HG03442 (cell line): ENCODE results near the gene RTN4RL1.
A peak's percentile ranks its signal among the peaks of the same experiment; 100 is the strongest.

Source experiments
- ATAC-seq: cut with Tn5 transposase; IDR thresholded peaks from one replicate; pipeline ENCODE4 v1.9.1; 2021; ENCODE audit warnings: mild to moderate bottlenecking, moderate library complexity; ENCODE audit not compliant: unreplicated experiment

RTN4RL1 gene, protein sequence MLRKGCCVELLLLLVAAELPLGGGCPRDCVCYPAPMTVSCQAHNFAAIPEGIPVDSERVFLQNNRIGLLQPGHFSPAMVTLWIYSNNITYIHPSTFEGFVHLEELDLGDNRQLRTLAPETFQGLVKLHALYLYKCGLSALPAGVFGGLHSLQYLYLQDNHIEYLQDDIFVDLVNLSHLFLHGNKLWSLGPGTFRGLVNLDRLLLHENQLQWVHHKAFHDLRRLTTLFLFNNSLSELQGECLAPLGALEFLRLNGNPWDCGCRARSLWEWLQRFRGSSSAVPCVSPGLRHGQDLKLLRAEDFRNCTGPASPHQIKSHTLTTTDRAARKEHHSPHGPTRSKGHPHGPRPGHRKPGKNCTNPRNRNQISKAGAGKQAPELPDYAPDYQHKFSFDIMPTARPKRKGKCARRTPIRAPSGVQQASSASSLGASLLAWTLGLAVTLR

DNA sequence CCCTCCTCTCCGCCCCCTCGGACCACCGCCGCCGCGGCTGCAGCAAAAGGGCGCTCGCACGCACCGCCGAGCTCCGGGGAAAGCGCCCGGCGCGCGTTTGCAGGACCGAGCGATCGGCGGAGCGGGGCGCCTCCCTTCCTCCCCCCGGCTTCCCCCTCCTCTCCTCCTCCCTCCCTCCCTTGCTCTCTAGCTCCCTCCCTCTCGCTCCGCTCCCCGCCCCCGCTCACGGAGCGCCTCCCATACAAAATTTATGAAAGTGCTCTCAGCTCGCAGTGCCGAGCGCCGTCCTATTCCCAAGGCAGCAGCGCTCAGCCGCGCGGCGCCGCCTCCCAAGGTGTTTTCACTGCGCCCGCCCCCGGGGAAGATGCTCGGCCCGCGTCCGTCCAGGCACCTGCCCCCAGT is at the start of gene RTN4RL1:
Gene RTN4RL1, minus strand, starts transcription at position 115 of the 402 bp plus-strand sequence. CDS start 469 bp downstream, outside the sequence.
- ATAC-seq: no peak

GRCh38 chr17:2074919-2075318 is 49.8 kb upstream of the RTN4RL1 start:
- ATAC-seq: no peak

DNA sequence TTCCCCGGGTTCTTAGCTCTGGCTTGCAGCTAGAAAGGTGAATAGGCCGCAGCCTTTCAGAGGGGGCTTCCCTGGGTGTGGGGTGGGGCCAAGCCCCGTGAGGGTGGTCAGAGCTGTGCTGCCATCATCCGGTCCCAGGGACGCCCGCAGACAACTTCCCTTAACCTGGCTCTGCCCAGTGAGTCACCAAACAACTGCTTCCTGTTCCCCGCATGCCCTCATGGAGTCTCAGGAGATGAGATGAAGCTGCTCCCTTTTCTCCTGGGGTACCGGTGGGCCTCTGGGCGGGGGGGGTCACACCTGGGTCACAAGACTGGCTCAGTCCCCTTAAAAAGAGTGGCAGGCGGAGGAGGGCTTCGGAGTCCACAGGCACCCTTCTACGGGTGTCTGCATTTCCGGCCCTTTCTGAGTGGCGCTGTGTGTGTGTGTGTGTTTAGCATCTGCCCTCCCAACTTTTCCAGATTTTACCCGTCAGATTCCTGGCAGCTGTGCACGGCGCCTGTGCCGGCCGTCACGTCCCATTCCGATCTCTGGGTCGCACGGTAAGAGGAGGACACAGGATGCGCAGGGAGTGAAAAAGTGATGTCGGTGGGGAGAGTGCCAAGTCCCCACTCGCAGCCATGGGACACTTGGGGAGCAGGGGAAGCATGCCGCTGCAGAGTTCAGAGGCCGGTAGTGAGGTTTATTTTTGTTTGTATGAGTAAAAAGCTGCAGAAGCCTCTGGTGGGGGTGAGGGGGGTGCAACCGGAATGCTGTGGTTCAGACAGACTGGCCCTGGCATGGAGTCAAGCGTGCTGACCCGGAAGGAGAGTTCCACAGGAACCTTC is 46.5 kb upstream of the RTN4RL1 start:
- ATAC-seq: no peak

DNA sequence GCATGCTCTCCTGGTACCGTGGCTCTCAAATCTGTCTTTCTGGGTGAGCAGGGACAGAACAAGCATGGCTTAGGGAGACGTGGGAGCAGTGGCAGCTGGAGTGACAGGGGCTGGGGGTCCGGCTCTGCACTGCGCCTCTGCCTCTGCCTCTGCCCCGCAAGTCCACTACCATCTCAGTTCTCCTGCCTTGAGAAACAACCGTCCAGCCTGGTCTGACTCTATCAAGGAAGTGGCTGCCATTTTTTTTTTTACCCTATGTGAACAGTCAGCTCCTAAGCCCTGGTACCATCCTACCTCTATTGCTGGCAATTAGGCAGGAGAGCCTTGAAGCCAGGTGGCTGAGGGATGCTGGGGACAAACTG is 45.9 kb upstream of the RTN4RL1 start:
- ATAC-seq: no peak

- peak; percentile 81 for ATAC-seq
Measured at GRCh38 chr17:2070241-2071023, 45.3 kb upstream of the RTN4RL1 start.

DNA sequence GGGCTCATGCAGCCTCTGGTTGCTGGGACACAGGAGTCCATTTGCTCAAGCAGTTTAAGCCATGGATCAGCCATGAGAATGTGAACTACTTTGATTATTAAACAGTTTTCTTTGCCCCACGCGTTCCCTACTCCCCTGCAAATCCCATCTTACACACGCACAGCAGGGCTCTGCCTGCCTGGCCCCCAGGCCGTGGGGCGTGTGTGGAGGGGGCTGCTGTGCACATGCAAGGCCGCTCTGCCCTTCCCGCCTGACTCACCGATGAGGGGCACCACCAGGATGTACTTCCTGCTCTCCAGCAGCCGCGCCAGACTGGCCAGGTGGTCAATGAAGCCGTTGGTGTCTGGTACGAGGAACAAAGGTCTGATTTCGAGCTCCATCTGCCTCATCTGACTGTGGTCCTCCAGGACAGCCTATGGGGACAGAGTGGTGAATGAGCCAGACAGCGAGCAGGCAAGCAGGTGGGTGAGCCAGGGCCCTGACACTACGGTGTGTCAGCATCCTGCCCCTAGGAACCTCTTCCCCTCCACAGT is 43.5 kb upstream of the RTN4RL1 start:
- no peak for ATAC-seq

DNA sequence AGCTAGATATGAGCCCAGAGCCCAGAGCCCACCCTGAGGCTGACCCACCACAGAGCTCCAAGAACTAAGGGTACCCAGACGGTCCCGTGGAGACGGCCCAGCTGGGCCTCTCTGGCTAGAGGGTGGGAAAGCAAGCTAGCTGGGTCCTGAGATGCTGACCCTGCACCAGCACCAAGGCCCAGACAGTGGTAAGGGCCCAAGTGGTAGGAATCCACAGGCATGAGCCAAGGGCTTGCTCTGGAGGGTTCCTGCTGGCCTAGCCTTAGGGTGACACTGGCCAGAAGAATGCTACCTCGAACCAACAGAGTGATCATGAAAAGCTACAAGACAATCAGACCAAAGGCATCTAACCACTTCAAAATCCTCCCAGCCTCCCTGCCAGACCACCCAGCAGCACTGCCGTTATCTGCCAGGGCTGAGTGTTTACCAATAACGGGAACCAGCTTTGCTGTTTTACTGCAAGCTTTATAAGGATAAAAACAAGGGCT is 42.9 kb upstream of the RTN4RL1 start:
- ATAC-seq: no peak

DNA sequence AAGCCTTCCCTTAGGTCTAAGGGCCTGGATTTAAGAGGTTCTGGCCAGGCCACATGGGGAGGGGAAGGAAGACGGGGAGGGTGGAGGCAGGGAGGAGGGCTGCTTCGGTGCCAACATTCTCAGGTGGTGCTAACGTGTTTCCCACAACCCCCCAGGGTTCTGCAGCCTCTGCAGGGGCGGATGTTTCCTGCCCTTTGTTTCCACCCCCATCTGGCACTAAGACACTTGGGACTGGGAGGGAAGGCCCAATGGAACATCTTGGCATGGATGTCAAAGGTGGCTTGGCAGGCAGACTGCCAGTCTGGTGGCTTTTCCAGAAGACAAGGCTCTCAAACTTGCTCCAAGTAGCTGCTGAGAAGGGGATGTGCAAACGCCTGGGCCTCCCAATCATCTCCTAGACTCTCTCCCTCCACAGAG is 42.5 kb upstream of the RTN4RL1 start:
- ATAC-seq: no peak

GRCh38 chr17:2067048-2067561 is 42.0 kb upstream of the RTN4RL1 start:
- no peak for ATAC-seq

- no peak for ATAC-seq
Measured at GRCh38 chr17:2065949-2066400, 40.8 kb upstream of the RTN4RL1 start.

- ATAC-seq: no peak
Measured at GRCh38 chr17:2064980-2065785, 40.0 kb upstream of the RTN4RL1 start.

DNA sequence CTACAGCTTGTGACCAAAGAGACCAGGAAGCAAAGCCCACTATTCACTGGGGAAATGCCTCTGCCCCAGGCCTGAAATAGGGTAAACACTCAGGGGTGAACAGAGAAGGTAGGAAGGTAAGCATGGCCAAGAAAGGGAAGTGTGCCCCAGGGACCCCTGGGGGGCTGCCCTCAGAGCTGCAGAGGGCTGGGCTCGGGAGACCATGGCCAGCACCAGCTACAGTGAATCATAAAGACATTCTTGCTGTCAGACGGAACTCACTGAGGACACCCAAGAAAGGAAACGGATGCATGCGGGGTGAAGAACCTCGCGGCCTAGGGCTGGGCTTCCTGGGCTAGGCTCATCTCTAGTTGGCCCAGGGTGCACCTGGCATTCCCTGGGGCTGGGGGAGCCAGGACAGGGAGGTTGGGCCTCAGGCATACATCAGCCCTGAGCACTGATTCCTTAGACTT is 39.4 kb upstream of the RTN4RL1 start:
- ATAC-seq: no peak

DNA sequence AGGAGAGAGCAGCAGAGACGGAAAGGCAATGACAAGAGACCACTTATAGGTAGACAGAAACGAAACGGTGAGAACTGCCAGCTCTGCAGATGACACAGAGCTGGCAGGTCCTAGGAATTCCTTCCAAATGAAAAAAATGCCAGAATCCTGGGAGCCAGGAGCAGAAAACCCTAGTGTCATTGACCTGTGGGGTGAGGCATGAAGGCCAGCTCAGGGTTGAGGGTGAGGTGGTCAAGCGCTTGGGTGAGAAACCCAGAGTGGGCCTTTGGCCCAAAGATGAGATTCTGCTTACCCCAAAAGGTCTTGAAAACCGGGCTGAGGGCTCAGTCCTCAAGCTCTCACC is 39.0 kb upstream of the RTN4RL1 start:
- no peak for ATAC-seq

- no peak for ATAC-seq
Measured at GRCh38 chr17:2063261-2064146, 38.4 kb upstream of the RTN4RL1 start.

GRCh38 chr17:2062571-2063183 is 37.5 kb upstream of the RTN4RL1 start:
- no peak for ATAC-seq

DNA sequence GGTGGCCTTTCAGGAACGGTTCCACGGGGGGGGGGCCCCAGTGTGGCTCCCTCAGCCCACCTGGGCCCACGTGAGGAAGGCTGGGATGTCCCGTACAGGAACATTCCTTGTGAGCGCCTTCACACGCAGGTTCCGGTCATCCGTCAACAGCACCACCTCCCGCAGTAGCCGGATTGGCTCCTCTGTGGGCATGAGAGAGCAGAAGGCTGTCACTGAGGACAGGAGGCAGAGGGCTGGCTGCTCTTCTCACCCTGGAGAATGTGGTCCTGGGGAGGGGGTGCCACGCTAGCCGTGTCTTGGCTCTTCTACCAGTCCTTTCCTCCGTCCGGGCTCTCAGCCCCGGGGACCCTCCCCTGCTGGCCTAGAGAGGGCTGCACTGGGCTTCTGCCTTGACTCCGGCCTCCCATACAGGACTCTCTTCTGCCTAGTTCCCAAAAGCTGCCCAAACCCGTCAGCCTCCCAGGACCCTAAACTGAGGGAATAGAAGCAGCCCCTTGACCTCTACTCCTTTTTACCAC is 36.4 kb upstream of the RTN4RL1 start:
- ATAC-seq: no peak

- ATAC-seq: no peak
Measured at GRCh38 chr17:2060681-2061440, 35.7 kb upstream of the RTN4RL1 start.

DNA sequence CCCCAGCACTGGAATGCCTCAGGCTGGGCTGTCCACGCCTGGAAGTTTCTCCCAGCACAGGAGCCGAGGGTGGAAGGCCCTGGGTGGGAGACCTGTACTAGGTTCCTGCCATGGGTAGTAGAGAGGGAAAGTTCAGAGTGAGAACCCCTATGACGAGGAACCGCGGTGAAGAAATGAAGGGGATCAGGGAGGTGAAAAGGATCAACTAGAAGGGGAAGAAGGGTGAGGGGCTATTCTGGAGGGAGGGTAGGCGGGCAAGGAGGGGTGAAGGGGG is 35.2 kb upstream of the RTN4RL1 start:
- ATAC-seq: no peak
